Cardiac muscle cell (in vitro differentiated cells and primary cell): Measurements from ENCODE around the gene RNASE7. TPM values are rescaled to one million over a fixed set of nuclear protein-coding genes. Genes with fewer than 3 reads are reported as not detected.

Experiments used
- DNase-seq, 2 donors: peaks; one replicate each; pipeline versions ENCODE4 v3.0.0 to v3.0.0-alpha.2; 2010 to 2017; ENCODE audit warnings: low read depth in 1 of 2, low spot score in 1 of 2
- H3K27ac ChIP-seq: fragments of 200-600 bp; sonication (generic); 2 replicates; pipeline ENCODE4 v1.5.1; 2016
- H3K27me3 ChIP-seq: fragments of 200-600 bp; sonication (generic); 2 replicates; pipeline ENCODE4 v1.6.0; 2016; ENCODE audit warnings: control low read depth
- H3K36me3 ChIP-seq: fragments of 200-600 bp; sonication (generic); 2 replicates; pipeline ENCODE4 v1.5.1; 2016; ENCODE audit warnings: control low read depth
- H3K4me1 ChIP-seq: fragments of 200-600 bp; sonication (generic); 2 replicates; pipeline ENCODE4 v1.8.1; 2017; ENCODE audit warnings: low read depth, mild to moderate bottlenecking, mixed run types
- H3K4me3 ChIP-seq: fragments of 200-600 bp; sonication (generic); 2 replicates; pipeline ENCODE4 v1.5.1; 2016; ENCODE audit warnings: mild to moderate bottlenecking
- H3K9me3 ChIP-seq: fragments of 200-600 bp; sonication (generic); 2 replicates; pipeline ENCODE4 v1.5.1; 2017; ENCODE audit warnings: low read depth, mild to moderate bottlenecking, control low read depth
- CTCF ChIP-seq: IDR thresholded peaks from 2 replicates; pipeline ENCODE4 v1.5.1; 2012; ENCODE audit warnings: low read depth, mild to moderate bottlenecking, low read length
- polyA plus RNA-seq: library from polyadenylated mRNA; unstranded; fragments of >200 nt; fragmentation: Nextera tagmentation; extraction: Ambion mirVana; gene quantifications from 2 replicates; pipeline ENCODE4 v1.2.1, GENCODE V29; 2016
- total RNA-seq: library from RNA; depleted of rRNA; stranded (reverse); fragments of >200 nt; gene quantifications from 2 replicates; pipeline ENCODE4 v1.2.3, GENCODE V29; 2016

Gene RNASE7
- total and polyA plus RNA-seq, 2 experiments from 2014 or later: not detected

DNA sequence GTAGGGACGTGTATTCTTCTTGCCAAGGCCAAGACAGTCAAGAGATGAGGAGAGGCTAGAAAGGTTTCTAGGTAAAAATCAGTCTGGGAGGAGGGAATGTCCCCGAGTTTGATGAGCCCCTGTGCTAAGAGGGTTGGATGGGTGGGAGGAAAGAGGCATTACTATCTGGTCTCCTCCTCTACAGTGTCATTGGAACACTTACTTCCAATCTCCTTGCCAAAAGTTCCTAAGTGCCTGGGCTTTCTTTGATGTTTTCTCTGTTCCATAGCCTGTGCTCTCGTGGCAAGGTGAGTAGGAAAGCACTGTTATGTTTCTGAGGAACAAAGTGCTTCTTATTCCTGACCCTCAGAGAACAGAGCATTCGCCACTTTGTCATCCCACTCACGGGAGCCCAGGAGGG is 7.5 kb upstream of the RNASE7 start, which contains the start of gene RNASE13:
Gene RNASE13 (minus strand): TSS at position 101 of the 400 bp plus-strand sequence. CDS start 519 bp downstream, outside the sequence.
- peaks cover 18% of the 10 kb centered on the region for H3K4me1 ChIP-seq
- H3K27ac ChIP-seq: no peak within 1 kb of the TSS
- no peaks in the 10 kb centered on the region for H3K27me3 ChIP-seq
- H3K36me3 ChIP-seq: no peaks in the 10 kb centered on the region
- H3K4me3 ChIP-seq: no peak within 1 kb of the TSS
- no peaks in the 10 kb centered on the region for H3K9me3 ChIP-seq
- no peak for TF ChIP-seq CTCF
- DNase-seq: no peak

- TF ChIP-seq CTCF: no peak
- no peaks in the 10 kb centered on the region for H3K9me3 ChIP-seq
- H3K4me3 ChIP-seq: no peak overlapping the region
- peaks cover 20% of the 10 kb centered on the region for H3K4me1 ChIP-seq
- H3K36me3 ChIP-seq: no peaks in the 10 kb centered on the region
- no peaks in the 10 kb centered on the region for H3K27me3 ChIP-seq
- no peak overlapping the region for H3K27ac ChIP-seq
- DNase-seq: no peak
Observed at GRCh38 chr14:21036751-21037150, 5.4 kb upstream of the RNASE7 start.

GRCh38 chr14:21037156-21037555 is 5.0 kb upstream of the RNASE7 start:
- H3K36me3 ChIP-seq: no peaks in the 10 kb centered on the region
- no peak overlapping the region for H3K4me3 ChIP-seq
- no peaks in the 10 kb centered on the region for H3K27me3 ChIP-seq
- TF ChIP-seq CTCF: no peak
- no peak for DNase-seq
- H3K4me1 ChIP-seq: peaks cover 20% of the 10 kb centered on the region
- no peak overlapping the region for H3K27ac ChIP-seq
- no peaks in the 10 kb centered on the region for H3K9me3 ChIP-seq

DNA sequence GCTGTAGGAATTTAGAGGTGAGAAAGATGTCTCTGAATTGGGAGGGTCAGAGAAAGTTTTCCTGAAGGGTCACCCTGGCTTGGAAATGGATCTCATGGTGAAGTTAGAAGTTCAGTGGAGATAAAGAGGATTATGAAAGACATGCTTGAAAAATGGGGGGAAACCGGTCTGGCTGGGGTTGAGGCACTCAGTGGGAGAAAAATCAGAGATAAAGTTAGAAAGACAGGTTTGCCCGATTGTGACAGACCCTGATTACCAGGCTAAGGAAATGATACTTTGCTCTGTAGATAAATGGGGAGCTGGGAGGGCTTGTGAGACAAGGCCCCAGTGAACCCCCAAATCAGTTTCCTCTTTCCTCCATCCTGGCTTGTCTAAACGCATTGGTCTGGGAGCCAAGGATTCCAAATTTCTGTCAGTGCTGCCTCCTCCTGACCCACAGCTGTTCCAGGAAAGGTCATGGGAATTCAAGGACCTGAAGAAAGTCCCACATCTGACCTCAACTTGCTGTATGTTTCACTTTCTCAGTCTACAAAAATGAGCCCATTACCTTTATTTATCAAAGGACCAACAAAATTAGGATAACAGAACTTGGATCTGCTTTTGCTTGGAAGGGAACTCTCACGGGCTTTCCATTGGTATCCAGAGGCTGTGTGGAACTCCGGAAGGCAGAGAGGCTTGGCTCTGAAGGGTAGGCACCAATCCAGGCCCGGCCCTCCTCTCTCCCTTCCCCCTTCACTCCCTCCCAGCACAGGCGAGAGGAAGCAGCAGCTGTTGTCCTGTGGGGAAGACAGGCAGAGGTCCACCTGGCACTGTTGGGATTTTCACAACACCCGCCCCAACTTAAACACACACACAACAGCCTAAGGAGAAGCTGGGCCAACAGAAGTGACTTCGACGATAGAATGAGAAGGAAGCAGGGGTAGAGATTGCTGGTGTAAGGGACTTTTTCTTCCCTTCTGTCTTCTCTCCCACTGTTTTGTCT is 3.4 kb upstream of the RNASE7 start:
- Histone ChIP-seq H3K27ac (peak overlapping the region; percentile 80), H3K4me1 (peaks cover 20% of the 10 kb centered on the region), H3K9me3 (no peaks in the 10 kb centered on the region), H3K36me3 (no peaks in the 10 kb centered on the region), H3K4me3 (no peak overlapping the region), H3K27me3 (no peaks in the 10 kb centered on the region)
- peak; percentile 65 to 94 for DNase-seq
- no peak for TF ChIP-seq CTCF

- no peaks in the 10 kb centered on the region for H3K27me3 ChIP-seq
- no peaks in the 10 kb centered on the region for H3K9me3 ChIP-seq
- peak; percentile 85 to 86 for DNase-seq
- H3K4me1 ChIP-seq: peaks cover 17% of the 10 kb centered on the region
- peak; percentile 73 for TF ChIP-seq CTCF
- H3K27ac ChIP-seq: peak overlapping the region; percentile 80
- H3K4me3 ChIP-seq: no peak overlapping the region
- H3K36me3 ChIP-seq: no peaks in the 10 kb centered on the region
Observed at GRCh38 chr14:21039585-21040369, 2.4 kb upstream of the RNASE7 start.
